ENCODE results near the gene GALNT14.
"Not testable (repeated sequence)": the region's sequence is repeated elsewhere in the genome, so short reads cannot be mapped to it uniquely, and the experiment has no call there.

GALNT14 gene

GRCh38 chr2:30910686-30911085 is 227.6 kb downstream of the GALNT14 start:
- TF ChIP-seq CTCF (IDR thresholded peaks at IDR 0.05; ENCODE audit: extremely low read depth, missing control alignments), result no peak
- DNase-seq (ENCODE audit: low spot score), result no peak

GRCh38 chr2:30904437-30904836 is 233.8 kb downstream of the GALNT14 start:
- not testable (repeated sequence) for DNase-seq (ENCODE audit: low spot score)

- DNase-seq (ENCODE audit: low spot score), result no peak
Observed at GRCh38 chr2:30903326-30903725, 234.9 kb downstream of the GALNT14 start.

GRCh38 chr2:30900381-30900780 is 237.9 kb downstream of the GALNT14 start:
- DNase-seq (ENCODE audit: low spot score), result no peak
- no peak for TF ChIP-seq CTCF (IDR thresholded peaks at IDR 0.05; ENCODE audit: extremely low read depth, missing control alignments)

More at GRCh38 chr2:30903326-30903725, 234.9 kb downstream of the GALNT14 start:
- no peak for TF ChIP-seq CTCF (IDR thresholded peaks at IDR 0.05; ENCODE audit: extremely low read depth, missing control alignments)

GRCh38 chr2:30899516-30900054 is 238.7 kb downstream of the GALNT14 start:
- no peak for TF ChIP-seq CTCF (IDR thresholded peaks at IDR 0.05; ENCODE audit: extremely low read depth, missing control alignments)
- no peak for DNase-seq (ENCODE audit: low spot score)

- DNase-seq (ENCODE audit: low spot score), result no peak
- TF ChIP-seq CTCF (IDR thresholded peaks at IDR 0.05; ENCODE audit: extremely low read depth, missing control alignments), result no peak
Observed at GRCh38 chr2:30897539-30897938, 240.7 kb downstream of the GALNT14 start.

GRCh38 chr2:30894498-30895119 is 243.6 kb downstream of the GALNT14 start:
- DNase-seq (ENCODE audit: low spot score), result no peak
- TF ChIP-seq CTCF (IDR thresholded peaks at IDR 0.05; ENCODE audit: extremely low read depth, missing control alignments), result no peak

GRCh38 chr2:30888852-30889409 is 249.3 kb downstream of the GALNT14 start:
- TF ChIP-seq CTCF (IDR thresholded peaks at IDR 0.05; ENCODE audit: extremely low read depth, missing control alignments), result no peak
- DNase-seq (ENCODE audit: low spot score), result no peak
